ENCODE data around the gene SNX18. TPM values are rescaled to one million over a fixed set of nuclear protein-coding genes. Genes with fewer than 3 reads are reported as not detected.

Gene SNX18
- total RNA-seq, 2 experiments from 2014 or later, result 8.5 to 8.7 TPM

GRCh38 chr5:54492178-54492577 lies 25.4 kb upstream of the SNX18 start:
- intact Hi-C loops (cut with micrococcal nuclease), result no loop called here
- Mint-ChIP-seq H3K27me3 (peaks cover 4% of the 10 kb centered on the region), H3K36me3 (no peaks in the 10 kb centered on the region), H3K9me3 (no peaks in the 10 kb centered on the region), H3K27ac (no peak overlapping the region), H3K4me1 (ENCODE audit: low read depth) (no peaks in the 10 kb centered on the region), H3K4me3 (no peak overlapping the region)
- POLR2A ChIA-PET, result no interaction called here
- CTCF ChIA-PET, result interaction anchor here (0.9 to 1.1 kb wide), 2 partner anchors 61 to 248 kb away, joined by 3 read pairs; no protein-coding TSS in a partner anchor
- DNase-seq, result no peak

GRCh38 chr5:54495027-54495426 lies 22.5 kb upstream of the SNX18 start:
- Mint-ChIP-seq H3K4me3 (no peak overlapping the region), H3K27me3 (peaks cover 10% of the 10 kb centered on the region)
- POLR2A ChIA-PET, result no interaction called here

GRCh38 chr5:54514291-54514690 lies 3.3 kb upstream of the SNX18 start:
- ChIA-PET POLR2A (no interaction called here), CTCF (interaction anchor here (1.4 kb wide), 2 partner anchors 330 to 353 kb away, joined by 5 to 6 read pairs; no protein-coding TSS in a partner anchor)
- no peak overlapping the region for H3K4me3 Mint-ChIP-seq
- intact Hi-C loops (cut with micrococcal nuclease), result no loop called here
- no peaks in the 10 kb centered on the region for H3K27me3 Mint-ChIP-seq
- H3K36me3 Mint-ChIP-seq, result no peaks in the 10 kb centered on the region
- no peak overlapping the region for H3K27ac Mint-ChIP-seq
- DNase-seq, result no peak
- peaks cover 14% of the 10 kb centered on the region for H3K4me1 Mint-ChIP-seq (ENCODE audit: low read depth)
- H3K9me3 Mint-ChIP-seq, result no peaks in the 10 kb centered on the region

More at GRCh38 chr5:54495027-54495426, 22.5 kb upstream of the SNX18 start:
- intact Hi-C loops (cut with micrococcal nuclease), result no loop called here
- H3K4me1 Mint-ChIP-seq (ENCODE audit: low read depth), result no peaks in the 10 kb centered on the region
- peaks cover 14% of the 10 kb centered on the region for H3K9me3 Mint-ChIP-seq
- H3K27ac Mint-ChIP-seq, result no peak overlapping the region
- CTCF ChIA-PET, result interaction anchor here (1.3 kb wide), 1 partner anchor 75 kb away, joined by 3 read pairs; no protein-coding TSS in a partner anchor
- no peaks in the 10 kb centered on the region for H3K36me3 Mint-ChIP-seq
- DNase-seq, result no peak

GRCh38 chr5:54514841-54515432 lies 2.6 kb upstream of the SNX18 start:
- H3K27me3 Mint-ChIP-seq, result no peaks in the 10 kb centered on the region
- peaks cover 21% of the 10 kb centered on the region for H3K4me1 Mint-ChIP-seq (ENCODE audit: low read depth)
- H3K27ac Mint-ChIP-seq, result no peak overlapping the region
- no peaks in the 10 kb centered on the region for H3K9me3 Mint-ChIP-seq
- no peak for DNase-seq
- H3K36me3 Mint-ChIP-seq, result no peaks in the 10 kb centered on the region
- intact Hi-C loops (cut with micrococcal nuclease), result no loop called here
- POLR2A ChIA-PET, result no interaction called here
- CTCF ChIA-PET, result interaction anchor here (0.6 to 1.4 kb wide), 3 partner anchors 330 to 352 kb away, joined by 3 to 6 read pairs (median 5); no protein-coding TSS in a partner anchor
- H3K4me3 Mint-ChIP-seq, result no peak overlapping the region

- intact Hi-C loops (cut with micrococcal nuclease), result loop anchor here (2.0 kb wide), 1 partner anchor 229 kb away; no protein-coding TSS in a partner anchor
- H3K36me3 Mint-ChIP-seq, result no peaks in the 10 kb centered on the region
- H3K4me1 Mint-ChIP-seq (ENCODE audit: low read depth), result peaks cover 27% of the 10 kb centered on the region
- no peak for DNase-seq
- no peaks in the 10 kb centered on the region for H3K9me3 Mint-ChIP-seq
- H3K27me3 Mint-ChIP-seq, result no peaks in the 10 kb centered on the region
- CTCF ChIA-PET, result interaction anchor here (0.6 to 5.3 kb wide), 7 partner anchors 249 to 357 kb away, joined by 3 to 195 read pairs (median 3); no protein-coding TSS in a partner anchor
- no peak overlapping the region for H3K4me3 Mint-ChIP-seq
- POLR2A ChIA-PET, result no interaction called here
- no peak overlapping the region for H3K27ac Mint-ChIP-seq
These were observed 1.9 kb upstream of the SNX18 start for GRCh38 chr5:54515634-54516033.

- ChIA-PET CTCF (interaction anchor here (0.6 to 5.3 kb wide), 21 partner anchors 9 to 428 kb away, joined by 3 to 195 read pairs (median 5); partner anchors contain the start of gene ARL15), POLR2A (no interaction called here)
- intact Hi-C loops (cut with micrococcal nuclease), result loop anchor here (2.0 kb wide), 1 partner anchor 229 kb away; no protein-coding TSS in a partner anchor
- no peak overlapping the region for H3K27ac Mint-ChIP-seq
- no peaks in the 10 kb centered on the region for H3K9me3 Mint-ChIP-seq
- no peak for DNase-seq
- no peaks in the 10 kb centered on the region for H3K27me3 Mint-ChIP-seq
- no peaks in the 10 kb centered on the region for H3K36me3 Mint-ChIP-seq
- H3K4me1 Mint-ChIP-seq (ENCODE audit: low read depth), result peaks cover 32% of the 10 kb centered on the region
- no peak overlapping the region for H3K4me3 Mint-ChIP-seq
These were observed 1.4 kb upstream of the SNX18 start for GRCh38 chr5:54516051-54516655.

- H3K9me3 Mint-ChIP-seq, result no peaks in the 10 kb centered on the region
- H3K36me3 Mint-ChIP-seq, result no peaks in the 10 kb centered on the region
- no peak overlapping the region for H3K27ac Mint-ChIP-seq
- no peak for DNase-seq
- peak overlapping the region; percentile 57 for H3K4me3 Mint-ChIP-seq
- no peaks in the 10 kb centered on the region for H3K27me3 Mint-ChIP-seq
- peaks cover 40% of the 10 kb centered on the region for H3K4me1 Mint-ChIP-seq (ENCODE audit: low read depth)
- intact Hi-C loops (cut with micrococcal nuclease), result loop anchor here (1.0 to 2.0 kb wide), 4 partner anchors 228 to 629 kb away; no protein-coding TSS in a partner anchor
- POLR2A ChIA-PET, result interaction anchor here (1.0 to 1.7 kb wide), 2 partner anchors 228 to 328 kb away, joined by 3 to 8 read pairs; no protein-coding TSS in a partner anchor
- CTCF ChIA-PET, result interaction anchor here (0.6 to 5.3 kb wide), 40 partner anchors 8 to 643 kb away, joined by 3 to 195 read pairs (median 4); partner anchors contain the start of genes ARL15 and GPX8
These were observed 416 bp upstream of the SNX18 start for GRCh38 chr5:54517174-54517511.

- DNase-seq, result peak; percentile 70
- Mint-ChIP-seq H3K27ac (no peak overlapping the region), H3K27me3 (no peaks in the 10 kb centered on the region), H3K4me1 (ENCODE audit: low read depth) (peaks cover 50% of the 10 kb centered on the region), H3K4me3 (peak overlapping the region; percentile 64), H3K36me3 (no peaks in the 10 kb centered on the region), H3K9me3 (no peaks in the 10 kb centered on the region)
- ChIA-PET CTCF (interaction anchor here (0.6 to 5.3 kb wide), 28 partner anchors 9 to 642 kb away, joined by 3 to 195 read pairs (median 4); partner anchors contain the start of gene GPX8), POLR2A (interaction anchor here (1.0 to 1.7 kb wide), 3 partner anchors 226 to 370 kb away, joined by 3 to 8 read pairs (median 3); no protein-coding TSS in a partner anchor)
- intact Hi-C loops (cut with micrococcal nuclease), result loop anchor here (2.0 kb wide), 1 partner anchor 201 kb away; no protein-coding TSS in a partner anchor
These were observed 723 bp downstream of the SNX18 start for GRCh38 chr5:54518146-54518817.

GRCh38 chr5:54518818-54519508 lies 1.4 kb downstream of the SNX18 start:
- CTCF ChIA-PET, result interaction anchor here (1.0 to 5.3 kb wide), 5 partner anchors 17 to 348 kb away, joined by 3 to 195 read pairs (median 4); no protein-coding TSS in a partner anchor
- peaks cover 57% of the 10 kb centered on the region for H3K4me1 Mint-ChIP-seq (ENCODE audit: low read depth)
- intact Hi-C loops (cut with micrococcal nuclease), result loop anchor here (2.0 kb wide), 1 partner anchor 200 kb away; no protein-coding TSS in a partner anchor

GRCh38 chr5:54519509-54519876 lies 1.9 kb downstream of the SNX18 start:
- peak overlapping the region; percentile 64 for H3K4me3 Mint-ChIP-seq
- no peaks in the 10 kb centered on the region for H3K9me3 Mint-ChIP-seq
- no peak for DNase-seq
- H3K4me1 Mint-ChIP-seq (ENCODE audit: low read depth), result peaks cover 62% of the 10 kb centered on the region
- no peak overlapping the region for H3K27ac Mint-ChIP-seq
- POLR2A ChIA-PET, result interaction anchor here (0.5 to 1.1 kb wide), 3 partner anchors 129 to 276 kb away, joined by 3 to 4 read pairs (median 3); no protein-coding TSS in a partner anchor
- intact Hi-C loops (cut with micrococcal nuclease), result loop anchor here (2.0 kb wide), 1 partner anchor 199 kb away; no protein-coding TSS in a partner anchor
- H3K36me3 Mint-ChIP-seq, result no peaks in the 10 kb centered on the region
- H3K27me3 Mint-ChIP-seq, result no peaks in the 10 kb centered on the region
- CTCF ChIA-PET, result interaction anchor here (5.3 kb wide), 2 partner anchors 322 to 347 kb away, joined by 77 to 195 read pairs; no protein-coding TSS in a partner anchor

More at GRCh38 chr5:54518818-54519508, 1.4 kb downstream of the SNX18 start:
- peak overlapping the region; percentile 64 for H3K4me3 Mint-ChIP-seq
- H3K27ac Mint-ChIP-seq, result no peak overlapping the region
- POLR2A ChIA-PET, result interaction anchor here (0.5 to 1.7 kb wide), 4 partner anchors 129 to 370 kb away, joined by 3 to 8 read pairs (median 4); no protein-coding TSS in a partner anchor
- H3K9me3 Mint-ChIP-seq, result no peaks in the 10 kb centered on the region
- H3K27me3 Mint-ChIP-seq, result no peaks in the 10 kb centered on the region
- no peaks in the 10 kb centered on the region for H3K36me3 Mint-ChIP-seq
- DNase-seq, result no peak

GRCh38 chr5:54520438-54520846 lies 2.9 kb downstream of the SNX18 start:
- Mint-ChIP-seq H3K27me3 (no peaks in the 10 kb centered on the region), H3K4me1 (ENCODE audit: low read depth) (peaks cover 71% of the 10 kb centered on the region), H3K4me3 (peak overlapping the region; percentile 64), H3K36me3 (no peaks in the 10 kb centered on the region), H3K27ac (no peak overlapping the region), H3K9me3 (no peaks in the 10 kb centered on the region)
- intact Hi-C loops (cut with micrococcal nuclease), result loop anchor here (2.0 kb wide), 1 partner anchor 126 kb away; no protein-coding TSS in a partner anchor
- DNase-seq, result peak; percentile 13
- POLR2A ChIA-PET, result no interaction called here
- CTCF ChIA-PET, result interaction anchor here (5.3 kb wide), 2 partner anchors 321 to 346 kb away, joined by 77 to 195 read pairs; no protein-coding TSS in a partner anchor

Measured in activated CD4-positive, alpha-beta memory T cell treated with anti-CD3 and anti-CD28 coated beads for 36 hours (primary cell).